Measurements from ENCODE around the gene ABCG4. TPM values are rescaled to one million over a fixed set of nuclear protein-coding genes. Genes with fewer than 3 reads are reported as not detected.
A peak's percentile ranks its signal among the peaks of the same experiment; 100 is the strongest.

Gene ABCG4
- total and polyA plus RNA-seq, 9 of the 15 experiments (the other 6 are each of a cell fraction or from before 2014, with no cell fraction given), result 0.03 to 0.11 (median 0.07) TPM; not detected in 4

GRCh38 chr11:119206511-119207414 lies 57.9 kb downstream of the ABCG4 start:
- 1% methylated on average over 17 of the region's 41 CpGs for WGBS (ENCODE audit: insufficient coverage, low coverage, missing lambda C conversion rate)
- peaks cover 51% of the 10 kb centered on the region for H3K79me2 ChIP-seq (ENCODE audit: control insufficient read depth, insufficient read depth, low read length)
- no peak for TF ChIP-seq RAD51 (IDR thresholded peaks at IDR 0.05; ENCODE audit: borderline replicate concordance, low read depth)
- peak; percentile 62 for TF ChIP-seq SAP30 (IDR thresholded peaks at IDR 0.05; ENCODE audit: borderline replicate concordance, insufficient read depth, low read depth, low read length, poor library complexity, severe bottlenecking)
- TF ChIP-seq SIN3A (IDR thresholded peaks at IDR 0.05; ENCODE audit: borderline replicate concordance in 2 of 2, control insufficient read depth in 1 of 2, low read depth in 2 of 2, low read length in 2 of 2), result peak in 1 of 2 experiments; percentile 10; a peak in 1 of 4 replicates
- TF ChIP-seq EP400 (IDR thresholded peaks at IDR 0.05), result peak; percentile 26; the same call in 1 of the 2 replicates
- peak in 1 of 2 experiments; percentile 24; a peak in 1 of 4 replicates for TF ChIP-seq NRF1 (conservative IDR thresholded peaks at IDR 0.05 in 1 of 2, IDR thresholded peaks at IDR 0.05 in 1 of 2)
- no peak for TF ChIP-seq GATAD2B (IDR thresholded peaks at IDR 0.05; ENCODE audit: borderline replicate concordance)
- peak; percentile 96 for TF ChIP-seq EGR1 (conservative IDR thresholded peaks at IDR 0.05)
- TF ChIP-seq, protein P1, sequence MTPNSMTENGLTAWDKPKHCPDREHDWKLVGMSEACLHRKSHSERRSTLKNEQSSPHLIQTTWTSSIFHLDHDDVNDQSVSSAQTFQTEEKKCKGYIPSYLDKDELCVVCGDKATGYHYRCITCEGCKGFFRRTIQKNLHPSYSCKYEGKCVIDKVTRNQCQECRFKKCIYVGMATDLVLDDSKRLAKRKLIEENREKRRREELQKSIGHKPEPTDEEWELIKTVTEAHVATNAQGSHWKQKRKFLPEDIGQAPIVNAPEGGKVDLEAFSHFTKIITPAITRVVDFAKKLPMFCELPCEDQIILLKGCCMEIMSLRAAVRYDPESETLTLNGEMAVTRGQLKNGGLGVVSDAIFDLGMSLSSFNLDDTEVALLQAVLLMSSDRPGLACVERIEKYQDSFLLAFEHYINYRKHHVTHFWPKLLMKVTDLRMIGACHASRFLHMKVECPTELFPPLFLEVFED (CRISPR knock-in tag; conservative IDR thresholded peaks at IDR 0.05), result 0 out of 2 replicates have a peak, but pooled peaks have one; percentile 45
- TF ChIP-seq CBX1 (IDR thresholded peaks at IDR 0.05; ENCODE audit: low read depth), result no peak; the same call in 1 of the 2 replicates
- TF ChIP-seq MIER1 (IDR thresholded peaks at IDR 0.05; ENCODE audit: low read depth), result no peak
- TF ChIP-seq TAF1 (IDR thresholded peaks at IDR 0.05; ENCODE audit: control insufficient read depth, extremely low read depth, insufficient read depth, low read length, severe bottlenecking), result peak; percentile 6
- TF ChIP-seq THAP12 (CRISPR knock-in tag; IDR thresholded peaks at IDR 0.05), result no peak
- no peak for TF ChIP-seq ZBTB34 (CRISPR knock-in tag; IDR thresholded peaks at IDR 0.05)
- TF ChIP-seq KDM1A (IDR thresholded peaks at IDR 0.05), result peak; percentile 69 to 79

More at GRCh38 chr11:119206511-119207414, 57.9 kb downstream of the ABCG4 start:
- ATAC-seq (peak; percentile 67), DNase-seq (ENCODE audit: extremely low read depth in 1 of 4, low spot score in 3 of 4) (peak; percentile 69 to 84 (median 78)), FAIRE-seq (no peak)
- Histone ChIP-seq H3K9ac (ENCODE audit: insufficient read depth in 1 of 2, low read depth in 2 of 2, low read length in 2 of 2) (peak overlapping the region; percentile 74 to 96), H3K4me2 (ENCODE audit: insufficient read depth, low read length) (peak overlapping the region; percentile 84), H4K20me1 (replicated peaks; ENCODE audit: control insufficient read depth, insufficient read depth, low read length) (0 out of 2 replicates have a peak, but pooled peaks cover 7% of the 10 kb centered on the region), H2AFZ (ENCODE audit: low read depth, low read length) (peak overlapping the region; percentile 92), H3K27ac (ENCODE audit: extremely low read depth, low read depth, low read length) (peak overlapping the region; percentile 88), H3K27me3 (ENCODE audit: control insufficient read depth in 2 of 2, insufficient read depth in 2 of 2, low read length in 2 of 2) (no peaks in the 10 kb centered on the region), H3K4me1 (replicated peaks in 1 of 2; ENCODE audit: control insufficient read depth in 2 of 2, insufficient read depth in 2 of 2, low read length in 2 of 2) (peaks cover 13% of the 10 kb centered on the region in 2 experiments; a peak in 4 of 5 replicates), H3K36me3 (ENCODE audit: control insufficient read depth, insufficient read depth, low read length) (no peaks in the 10 kb centered on the region), H3K9me1 (ENCODE audit: control insufficient read depth, insufficient read depth, low read length) (no peaks in the 10 kb centered on the region), H3K4me3 (peak overlapping the region; percentile 96), H3K9me3 (replicated peaks; ENCODE audit: control insufficient read depth, insufficient read depth, low read depth, low read length) (no peaks in the 10 kb centered on the region)
- POLR2A ChIA-PET, result interaction anchor here (0.5 to 1.4 kb wide), 12 partner anchors 15 to 1034 kb away, joined by 3 to 7 read pairs (median 3); a partner anchor contains a TSS
- in situ Hi-C loops (cut with MboI) (no loop called here), intact Hi-C loops (cut with micrococcal nuclease) (loop anchor here (1.0 to 2.0 kb wide), 2 partner anchors 78 to 112 kb away; no protein-coding TSS in a partner anchor)
- CTCF ChIA-PET (ENCODE audit: low intra/inter-chr PET ratio), result interaction anchor here (0.7 kb wide), 1 partner anchor 85 kb away, joined by 3 read pairs; no protein-coding TSS in a partner anchor
- BruUV-seq (replicated peaks), result TSS peak; percentile 77
